Measurements from ENCODE around the gene SPDYE1. TPM values are rescaled to one million over a fixed set of nuclear protein-coding genes. Genes with fewer than 3 reads are reported as not detected.
"Not testable (repeated sequence)": the region's sequence is repeated elsewhere in the genome, so short reads cannot be mapped to it uniquely, and the experiment has no call there.

The SPDYE1 gene
- total and polyA plus RNA-seq, 4 donors: 0.71 TPM; not detected in 3

DNA sequence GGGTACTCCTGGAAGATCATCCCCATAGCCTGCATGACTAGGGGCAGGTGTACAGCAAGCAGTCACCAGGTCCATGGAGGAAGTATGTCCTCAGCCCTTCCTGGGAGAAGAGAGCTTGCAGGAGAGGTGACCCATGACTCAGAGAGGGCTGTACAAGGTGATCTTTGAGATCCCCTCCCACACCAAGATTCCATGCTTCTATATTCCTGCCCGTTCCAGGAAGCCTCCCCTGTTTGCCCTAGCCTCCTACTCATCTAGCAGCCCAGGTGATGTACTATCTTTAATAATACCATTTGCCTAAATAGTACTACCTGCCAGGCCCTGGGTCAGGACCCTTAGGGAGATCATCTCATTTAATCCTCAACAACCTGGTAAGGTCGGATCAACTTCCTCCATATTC is 40.3 kb downstream of the SPDYE1 start:
- H3K36me3 ChIP-seq (ENCODE audit: control insufficient read depth in 4 of 4, insufficient read depth in 3 of 4, low read depth in 1 of 4, low read length in 3 of 4); H3K9me3 ChIP-seq (ENCODE audit: control insufficient read depth in 4 of 4, low read length in 3 of 4); H3K27me3 ChIP-seq (ENCODE audit: control insufficient read depth in 4 of 4, insufficient read depth in 4 of 4, low read length in 3 of 4); H3K4me1 ChIP-seq (ENCODE audit: control insufficient read depth in 4 of 4, insufficient read depth in 4 of 4, low read length in 3 of 4); H3K9ac ChIP-seq (ENCODE audit: low read depth in 1 of 2, low read length in 2 of 2); DNase-seq (ENCODE audit: low spot score); H3K27ac ChIP-seq (ENCODE audit: low read depth in 1 of 2, low read length in 2 of 2); H3K4me3 ChIP-seq (ENCODE audit: low read depth in 1 of 3, low read length in 3 of 3): not testable (repeated sequence)
- WGBS: 88% methylated on average over 2 of the region's 2 CpGs

DNA sequence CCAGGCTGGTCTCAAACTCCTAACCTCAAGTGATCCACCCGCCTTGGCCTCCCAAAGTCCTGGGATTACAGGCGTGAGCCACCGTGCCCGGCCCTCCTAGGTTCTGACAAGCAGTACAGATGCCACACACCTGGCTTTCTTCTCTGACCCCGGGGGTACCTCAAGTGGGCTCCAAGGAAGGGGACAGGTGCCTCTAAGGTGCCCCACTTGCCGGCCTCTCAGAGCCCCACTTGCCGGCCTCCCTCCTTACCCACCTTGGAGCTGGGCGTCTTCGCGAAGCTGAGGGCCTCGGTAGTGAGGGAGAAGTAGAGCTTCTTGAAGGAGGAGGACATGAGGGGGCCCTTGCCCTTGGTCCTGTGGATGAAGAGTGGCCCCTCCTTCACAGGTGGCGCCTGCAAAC is 40.9 kb downstream of the SPDYE1 start:
- 56% methylated on average over 7 of the region's 12 CpGs for WGBS
- not testable (repeated sequence) for H3K4me3 ChIP-seq (ENCODE audit: low read depth in 1 of 3, low read length in 3 of 3); DNase-seq (ENCODE audit: low spot score); H3K9me3 ChIP-seq (ENCODE audit: control insufficient read depth in 4 of 4, low read length in 3 of 4); H3K9ac ChIP-seq (ENCODE audit: low read depth in 1 of 2, low read length in 2 of 2); H3K4me1 ChIP-seq (ENCODE audit: control insufficient read depth in 4 of 4, insufficient read depth in 4 of 4, low read length in 3 of 4); H3K27me3 ChIP-seq (ENCODE audit: control insufficient read depth in 4 of 4, insufficient read depth in 4 of 4, low read length in 3 of 4); H3K36me3 ChIP-seq (ENCODE audit: control insufficient read depth in 4 of 4, insufficient read depth in 3 of 4, low read depth in 1 of 4, low read length in 3 of 4); H3K27ac ChIP-seq (ENCODE audit: low read depth in 1 of 2, low read length in 2 of 2)

DNA sequence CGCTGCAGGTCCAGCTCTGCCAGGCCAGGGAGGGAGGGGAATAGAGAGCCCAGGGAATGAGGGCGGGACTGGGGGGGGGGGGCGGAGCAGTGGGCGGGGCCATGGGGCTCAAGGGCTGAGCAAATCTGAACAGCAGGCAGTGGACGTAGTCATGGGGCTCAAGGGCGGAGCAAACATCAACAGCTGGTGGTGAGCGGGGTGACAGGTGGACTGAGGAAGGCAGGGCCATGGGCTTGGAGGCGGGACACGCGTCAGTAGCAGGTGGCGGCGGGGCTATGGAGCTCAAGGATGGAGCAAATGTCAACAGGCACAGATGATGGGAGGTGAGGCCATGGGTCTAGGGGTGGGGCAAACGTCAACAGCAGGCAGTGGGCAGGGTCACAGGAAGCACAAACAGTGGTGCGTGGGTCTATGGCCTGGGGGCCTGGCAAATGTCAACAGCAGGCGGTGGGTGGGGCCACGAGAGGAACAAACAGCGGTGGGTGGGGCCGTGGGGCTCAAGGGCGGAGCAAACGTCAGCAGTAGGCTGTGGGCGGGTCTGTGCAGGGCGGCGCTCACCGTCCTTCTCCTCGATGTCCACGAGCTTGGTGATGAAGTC is 41.4 kb downstream of the SPDYE1 start:
- not testable (repeated sequence) for H3K4me1 ChIP-seq (ENCODE audit: control insufficient read depth in 4 of 4, insufficient read depth in 4 of 4, low read length in 3 of 4); H3K27me3 ChIP-seq (ENCODE audit: control insufficient read depth in 4 of 4, insufficient read depth in 4 of 4, low read length in 3 of 4); H3K9ac ChIP-seq (ENCODE audit: low read depth in 1 of 2, low read length in 2 of 2); H3K9me3 ChIP-seq (ENCODE audit: control insufficient read depth in 4 of 4, low read length in 3 of 4); H3K36me3 ChIP-seq (ENCODE audit: control insufficient read depth in 4 of 4, insufficient read depth in 3 of 4, low read depth in 1 of 4, low read length in 3 of 4)
- TF ChIP-seq NR2F2 (IDR thresholded peaks at IDR 0.05): peak; percentile 43
- peak in 1 of 2 donors; percentile 62 for TF ChIP-seq GABPA (IDR thresholded peaks at IDR 0.05 in 1 of 2, conservative IDR thresholded peaks at IDR 0.05 in 1 of 2)
- TF ChIP-seq FOXA2 (IDR thresholded peaks at IDR 0.05): peak; percentile 93
- TF ChIP-seq HNF4A (conservative IDR thresholded peaks at IDR 0.05): peak; percentile 28 to 36
- peak; percentile 55 to 70 for TF ChIP-seq RXRA (IDR thresholded peaks at IDR 0.05)
- TF ChIP-seq FOXA1 (IDR thresholded peaks at IDR 0.05): peak; percentile 90
- peak; percentile 60 for TF ChIP-seq SP1 (IDR thresholded peaks at IDR 0.05)
- peak; percentile 91 for DNase-seq (ENCODE audit: low spot score)
- 4% methylated on average over 21 of the region's 26 CpGs for WGBS
- Histone ChIP-seq H3K27ac (ENCODE audit: low read depth in 1 of 2, low read length in 2 of 2) (peak overlapping the region; percentile 61 to 75), H3K4me3 (ENCODE audit: low read depth in 1 of 3, low read length in 3 of 3) (peak overlapping the region in 1 of 3 donors; percentile 7)

DNA sequence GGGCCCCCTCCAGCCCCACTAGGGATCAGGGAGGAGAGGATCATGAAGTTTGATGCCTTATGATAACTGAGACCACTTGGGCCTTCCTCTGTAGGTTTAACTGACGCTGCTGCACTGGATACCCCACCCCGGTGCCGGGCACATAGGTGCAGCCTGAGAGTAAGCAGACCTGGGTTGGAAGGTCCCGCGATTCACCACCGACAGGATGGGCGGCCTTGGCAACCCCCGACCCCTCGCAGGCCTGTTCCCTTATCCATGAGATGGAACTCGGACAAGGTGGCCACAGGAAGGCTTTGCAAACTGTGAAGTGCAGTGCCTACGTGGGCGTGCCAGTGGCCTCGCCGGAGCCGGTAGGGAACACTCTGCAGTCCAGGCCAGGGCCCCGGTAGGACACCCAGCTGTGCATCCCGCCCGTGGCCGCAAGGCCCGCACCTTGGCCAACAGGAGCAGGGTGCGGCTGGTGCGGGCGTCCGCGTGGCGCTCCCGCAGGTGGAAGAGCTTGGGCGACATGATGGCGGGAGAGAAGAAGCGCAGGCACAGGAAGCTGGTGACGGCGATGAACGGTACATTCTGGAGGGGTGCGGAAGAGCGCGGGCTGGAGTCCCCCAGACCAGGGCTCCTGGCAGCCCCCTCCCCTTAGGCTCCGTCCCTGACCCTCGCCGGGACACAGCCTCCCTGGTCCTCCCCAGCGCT is 42.2 kb downstream of the SPDYE1 start:
- H3K9me3 ChIP-seq (ENCODE audit: control insufficient read depth in 4 of 4, low read length in 3 of 4); DNase-seq (ENCODE audit: low spot score); H3K9ac ChIP-seq (ENCODE audit: low read depth in 1 of 2, low read length in 2 of 2); H3K27me3 ChIP-seq (ENCODE audit: control insufficient read depth in 4 of 4, insufficient read depth in 4 of 4, low read length in 3 of 4); H3K27ac ChIP-seq (ENCODE audit: low read depth in 1 of 2, low read length in 2 of 2); H3K36me3 ChIP-seq (ENCODE audit: control insufficient read depth in 4 of 4, insufficient read depth in 3 of 4, low read depth in 1 of 4, low read length in 3 of 4): not testable (repeated sequence)
- 44% methylated on average over 19 of the region's 40 CpGs for WGBS
- Histone ChIP-seq H3K4me3 (ENCODE audit: low read depth in 1 of 3, low read length in 3 of 3) (peak overlapping the region in 1 of 3 donors; percentile 23), H3K4me1 (ENCODE audit: control insufficient read depth in 4 of 4, insufficient read depth in 4 of 4, low read length in 3 of 4) (peaks cover 4 to 11% (median 8%) of the 10 kb centered on the region in 4 donors)

DNA sequence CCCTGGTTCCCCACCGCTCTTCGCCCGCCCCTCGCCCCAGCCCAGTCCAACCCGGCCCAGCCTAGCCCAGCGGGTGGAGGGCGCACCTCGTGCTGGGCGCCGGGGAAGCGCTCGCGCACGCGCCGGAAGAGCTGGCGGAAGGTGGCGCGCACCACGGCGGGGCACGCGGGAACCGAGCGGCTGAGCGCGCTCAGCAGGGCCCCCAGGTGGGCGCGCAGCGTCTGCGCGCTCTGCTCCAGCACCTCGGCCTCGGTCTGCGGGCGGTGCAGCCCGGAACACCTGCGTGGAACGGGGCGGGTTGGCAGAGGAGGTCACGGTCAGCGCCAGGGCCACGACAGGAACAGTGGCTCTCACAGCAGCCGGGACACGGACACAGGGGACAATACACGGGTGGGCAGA is 42.8 kb downstream of the SPDYE1 start:
- TF ChIP-seq CTCF (IDR thresholded peaks at IDR 0.05; ENCODE audit: low read depth, low read length, missing input control): peak; percentile 3
- H3K9ac ChIP-seq (ENCODE audit: low read depth in 1 of 2, low read length in 2 of 2); H3K27me3 ChIP-seq (ENCODE audit: control insufficient read depth in 4 of 4, insufficient read depth in 4 of 4, low read length in 3 of 4); H3K27ac ChIP-seq (ENCODE audit: low read depth in 1 of 2, low read length in 2 of 2); DNase-seq (ENCODE audit: low spot score); H3K36me3 ChIP-seq (ENCODE audit: control insufficient read depth in 4 of 4, insufficient read depth in 3 of 4, low read depth in 1 of 4, low read length in 3 of 4); H3K9me3 ChIP-seq (ENCODE audit: control insufficient read depth in 4 of 4, low read length in 3 of 4): not testable (repeated sequence)
- 7% methylated on average over 46 of the region's 46 CpGs for WGBS
- peak overlapping the region in 1 of 3 donors; percentile 23 for H3K4me3 ChIP-seq (ENCODE audit: low read depth in 1 of 3, low read length in 3 of 3)
- H3K4me1 ChIP-seq (ENCODE audit: control insufficient read depth in 4 of 4, insufficient read depth in 4 of 4, low read length in 3 of 4): peaks cover 5 to 16% (median 13%) of the 10 kb centered on the region in 4 donors
